HepG2 (cell line): ENCODE results near the gene CRTC2. TPM values are rescaled to one million over a fixed set of nuclear protein-coding genes. Genes with fewer than 3 reads are reported as not detected.

Source experiments
- ARNTL ChIP-seq: sonication (generic); formaldehyde crosslinking; IDR thresholded peaks from 2 replicates; pipeline ENCODE4 v1.4.0; 2020; ENCODE audit warnings: mild to moderate bottlenecking, missing genetic modification reagents
- DBP ChIP-seq: sonication (generic); formaldehyde crosslinking; IDR thresholded peaks from 2 replicates; pipeline ENCODE4 v1.4.0; 2020; ENCODE audit warnings: missing genetic modification reagents; ENCODE audit errors: not compliant biosample characterization
- GPN1 ChIP-seq: sonication (generic); formaldehyde crosslinking; IDR thresholded peaks from 2 replicates; pipeline ENCODE4 v1.5.1; 2020; ENCODE audit warnings: missing genetic modification reagents, borderline replicate concordance
- KAT2B ChIP-seq: fragments of 150-350 bp; IDR thresholded peaks from 2 replicates; pipeline ENCODE4 v1.6.1; 2014; ENCODE audit warnings: low read depth, low read length, borderline replicate concordance
- SOX13 ChIP-seq, 3 experiments: fragments of 450-650 bp in 1 of 3; sonication (generic) in 1 of 3; formaldehyde crosslinking in 1 of 3; IDR thresholded peaks in 2 of 3; conservative IDR thresholded peaks in 1 of 3; 2 replicates each; pipeline versions ENCODE4 v1.5.0 to v1.6.1; 2016 to 2020; ENCODE audit warnings: antibody characterized with exemption in 1 of 3, mild to moderate bottlenecking in 1 of 3, missing compliant biosample characterization in 1 of 3, missing genetic modification reagents in 1 of 3, moderate library complexity in 1 of 3
- TFDP2 ChIP-seq: sonication (generic); formaldehyde crosslinking; IDR thresholded peaks from 2 replicates; pipeline ENCODE4 v1.4.0; 2020; ENCODE audit warnings: missing genetic modification reagents
- ZBTB44 ChIP-seq: sonication (generic); formaldehyde crosslinking; IDR thresholded peaks from 2 replicates; pipeline ENCODE4 v1.4.0; 2020; ENCODE audit warnings: missing genetic modification reagents
- ZMYM3 ChIP-seq: sonication (generic); formaldehyde crosslinking; IDR thresholded peaks from 2 replicates; pipeline ENCODE4 v1.5.1; 2020; ENCODE audit warnings: mild to moderate bottlenecking, missing genetic modification reagents
- ZNF614 ChIP-seq: IDR thresholded peaks from 2 replicates; pipeline ENCODE4 v1.6.1; 2018; ENCODE audit warnings: missing biosample characterization, missing genetic modification reagents, inconsistent platforms, borderline replicate concordance
- polyA plus RNA-seq, 8 experiments: library from polyadenylated mRNA; depleted of rRNA in 3 of 8; stranded (reverse) in 7 of 8; unstranded in 1 of 8; fragments of >200 nt; fragmentation: Illumina TruSeq in 4 of 8; extraction: Trizol in 4 of 8; gene quantifications; 2 replicates each; pipeline versions ENCODE4 v1.2.1 to v1.2.3, GENCODE V29; 2011 to 2016; ENCODE audit warnings: low read depth in 4 of 8, missing spikeins in 1 of 8, mixed read lengths in 1 of 8; ENCODE audit not compliant: insufficient read depth in 1 of 8
- total RNA-seq, 5 experiments: library from RNA; depleted of rRNA; stranded (reverse); fragments of >200 nt; fragmentation: Illumina TruSeq; extraction: Trizol; gene quantifications; 2 replicates each; pipeline ENCODE4 v1.2.3, GENCODE V29; 2016; ENCODE audit warnings: low read depth in 1 of 5

Gene CRTC2
- total and polyA plus RNA-seq, 2 of the 13 experiments (the other 11 are each of a cell fraction or from before 2014, with no cell fraction given), result 6.1 to 26.7 TPM

- TF ChIP-seq DBP (CRISPR knock-in tag) (no peak), ZBTB44 (CRISPR knock-in tag) (no peak), ARNTL (CRISPR knock-in tag) (no peak), ZNF614 (no peak), GPN1 (CRISPR knock-in tag) (no peak), ZMYM3 (CRISPR knock-in tag) (no peak), KAT2B (no peak), TFDP2 (CRISPR knock-in tag) (no peak), SOX13 (IDR thresholded peaks at IDR 0.05) (no peak), SOX13 (CRISPR knock-in tag; conservative IDR thresholded peaks at IDR 0.05 in 1 of 2, IDR thresholded peaks at IDR 0.05 in 1 of 2) (no peak)
Measured at GRCh38 chr1:153944005-153944826, 14.2 kb downstream of the CRTC2 start (continued).
